HEK293 (cell line): ENCODE measurements around the gene METTL25B.

ENCODE experiments used
- CTCF ChIA-PET: fragments of 350-600 bp; formaldehyde crosslinking; extraction: SDS; loops from one replicate; lab custom pipeline; 2021; ENCODE audit warnings: antibody characterized with exemption; lab: Yijun Ruan, JAX
- POLR2A ChIA-PET: fragments of 300-600 bp; formaldehyde crosslinking; extraction: SDS; loops from one replicate; lab custom pipeline; 2020; ENCODE audit warnings: antibody characterized with exemption, inconsistent platforms; lab: Yijun Ruan, JAX
- H3K27ac ChIP-seq: fragments of 200-500 bp; sonication (Bioruptor generic); 2 replicates; pipeline ENCODE4 v1.5.1; 2014; ENCODE audit warnings: low read depth, low read length, control low read depth, inconsistent platforms; ENCODE audit errors: extremely low read depth
- H3K36me3 ChIP-seq, 2 experiments: fragments of 200-500 bp in 1 of 2; sonication (Bioruptor generic) in 1 of 2; 1 replicate in 1 of 2; 2 replicates in 1 of 2; pipeline ENCODE4 v1.5.1; 2014 to 2017; ENCODE audit warnings: inconsistent platforms in 2 of 2, low read length in 2 of 2; ENCODE audit not compliant: control insufficient read depth in 2 of 2, insufficient read depth in 1 of 2
- H3K4me1 ChIP-seq: fragments of 200-500 bp; sonication (Bioruptor generic); 2 replicates; pipeline ENCODE4 v1.5.1; 2014; ENCODE audit warnings: mild to moderate bottlenecking, low read length, inconsistent platforms; ENCODE audit not compliant: control insufficient read depth, insufficient read depth
- H3K4me3 ChIP-seq: 2 replicates; pipeline ENCODE4 v1.5.1; 2011; ENCODE audit warnings: low read depth, mild to moderate bottlenecking, control low read depth, low read length, moderate library complexity
- H3K9me3 ChIP-seq: fragments of 200-500 bp; sonication (Bioruptor generic); 2 replicates; pipeline ENCODE4 v1.5.1; 2014; ENCODE audit warnings: low read depth, low read length, inconsistent platforms; ENCODE audit not compliant: control insufficient read depth, insufficient read depth
- BCL6B ChIP-seq: fragments of 450-650 bp; formaldehyde crosslinking; IDR thresholded peaks from 2 replicates; pipeline ENCODE4 v1.5.1; 2017; ENCODE audit warnings: missing biosample characterization, missing genetic modification characterization
- HIC1 ChIP-seq: fragments of 450-650 bp; formaldehyde crosslinking; IDR thresholded peaks from 2 replicates; pipeline ENCODE4 v1.5.1; 2016; ENCODE audit warnings: missing biosample characterization, missing genetic modification characterization
- IKZF3 ChIP-seq: fragments of 450-650 bp; IDR thresholded peaks from 2 replicates; pipeline ENCODE4 v1.5.0; 2018; ENCODE audit warnings: missing biosample characterization, mild to moderate bottlenecking, missing genetic modification characterization, moderate library complexity
- SCRT1 ChIP-seq: fragments of 450-650 bp; formaldehyde crosslinking; IDR thresholded peaks from 2 replicates; pipeline ENCODE4 v1.5.1; 2016; ENCODE audit warnings: missing biosample characterization, missing genetic modification characterization, borderline replicate concordance
- SCRT2 ChIP-seq: fragments of 450-650 bp; formaldehyde crosslinking; IDR thresholded peaks from 2 replicates; pipeline ENCODE4 v1.5.1; 2016; ENCODE audit warnings: missing biosample characterization, missing genetic modification characterization
- TCF7L2 ChIP-seq: IDR thresholded peaks from 2 replicates; pipeline ENCODE4 v1.6.1; 2011; ENCODE audit warnings: low read depth, mild to moderate bottlenecking, inconsistent platforms, low read length, moderate library complexity, borderline replicate concordance
- ZBTB10 ChIP-seq: fragments of 450-650 bp; formaldehyde crosslinking; IDR thresholded peaks from 2 replicates; pipeline ENCODE4 v1.5.1; 2016; ENCODE audit warnings: missing biosample characterization, missing genetic modification characterization
- ZBTB6 ChIP-seq: fragments of 450-650 bp; formaldehyde crosslinking; IDR thresholded peaks from 2 replicates; pipeline ENCODE4 v1.5.1; 2017; ENCODE audit warnings: missing biosample characterization, missing genetic modification characterization
- ZFP3 ChIP-seq: fragments of 450-650 bp; formaldehyde crosslinking; IDR thresholded peaks from 2 replicates; pipeline ENCODE4 v1.5.1; 2016; ENCODE audit warnings: low read depth, missing biosample characterization, missing genetic modification characterization
- ZNF10 ChIP-seq: fragments of 450-650 bp; formaldehyde crosslinking; IDR thresholded peaks from 2 replicates; pipeline ENCODE4 v1.5.1; 2017; ENCODE audit warnings: missing biosample characterization, missing genetic modification characterization
- ZNF19 ChIP-seq: fragments of 450-650 bp; formaldehyde crosslinking; IDR thresholded peaks from 2 replicates; pipeline ENCODE4; 2016; ENCODE audit warnings: missing biosample characterization, missing genetic modification characterization, low read depth
- ZNF501 ChIP-seq: fragments of 450-650 bp; formaldehyde crosslinking; IDR thresholded peaks from 2 replicates; pipeline ENCODE4 v1.5.1; 2016; ENCODE audit warnings: missing biosample characterization, missing genetic modification characterization
- ZNF521 ChIP-seq: fragments of 450-650 bp; formaldehyde crosslinking; IDR thresholded peaks from 2 replicates; pipeline ENCODE4 v1.5.1; 2017; ENCODE audit warnings: missing biosample characterization, mild to moderate bottlenecking, missing genetic modification characterization

The METTL25B gene

GRCh38 chr1:156728599-156729462, 562 bp downstream of the METTL25B start, which contains the start of gene ISG20L2 (continued):
- TF ChIP-seq ZBTB10 (peak; percentile 100), ZNF521 (tag by site-specific recombination) (no peak), HIC1 (tag by site-specific recombination) (peak; percentile 47; the same call in 1 of the 2 replicates), ZNF501 (tag by site-specific recombination) (peak; percentile 80)

- H3K4me1 ChIP-seq = no peaks in the 10 kb centered on the region
- TF ChIP-seq SCRT2 (tag by site-specific recombination) = 0 out of 2 replicates have a peak, but pooled peaks have one; percentile 19
- no peak for TF ChIP-seq ZFP3 (tag by site-specific recombination)
- TF ChIP-seq ZNF19 (tag by site-specific recombination) = no peak
- no peak for TF ChIP-seq IKZF3 (tag by site-specific recombination)
- TF ChIP-seq ZNF10 = no peak
- TF ChIP-seq SCRT1 (tag by site-specific recombination) = peak; percentile 10; the same call in 1 of the 2 replicates
- no peak for TF ChIP-seq ZBTB6
- TF ChIP-seq TCF7L2 = no peak
- no peak for TF ChIP-seq BCL6B (tag by site-specific recombination)
- ChIA-PET POLR2A (no interaction called here), CTCF (interaction anchor here (1.6 to 10.1 kb wide), 2 partner anchors 28 to 49 kb away, joined by 5 to 526 read pairs; partner anchors contain the start of genes CRABP2 and NES)
- no peak overlapping the region for H3K4me3 ChIP-seq
- no peaks in the 10 kb centered on the region for H3K9me3 ChIP-seq
- H3K36me3 ChIP-seq = peaks cover 4 to 68% of the 10 kb centered on the region in 2 experiments; a peak in 2 of 3 replicates
- no peak overlapping the region for H3K27ac ChIP-seq
Observed at GRCh38 chr1:156733989-156734584, 5.8 kb downstream of the METTL25B start.
